ENCODE results near the gene REXO4.

DNA sequence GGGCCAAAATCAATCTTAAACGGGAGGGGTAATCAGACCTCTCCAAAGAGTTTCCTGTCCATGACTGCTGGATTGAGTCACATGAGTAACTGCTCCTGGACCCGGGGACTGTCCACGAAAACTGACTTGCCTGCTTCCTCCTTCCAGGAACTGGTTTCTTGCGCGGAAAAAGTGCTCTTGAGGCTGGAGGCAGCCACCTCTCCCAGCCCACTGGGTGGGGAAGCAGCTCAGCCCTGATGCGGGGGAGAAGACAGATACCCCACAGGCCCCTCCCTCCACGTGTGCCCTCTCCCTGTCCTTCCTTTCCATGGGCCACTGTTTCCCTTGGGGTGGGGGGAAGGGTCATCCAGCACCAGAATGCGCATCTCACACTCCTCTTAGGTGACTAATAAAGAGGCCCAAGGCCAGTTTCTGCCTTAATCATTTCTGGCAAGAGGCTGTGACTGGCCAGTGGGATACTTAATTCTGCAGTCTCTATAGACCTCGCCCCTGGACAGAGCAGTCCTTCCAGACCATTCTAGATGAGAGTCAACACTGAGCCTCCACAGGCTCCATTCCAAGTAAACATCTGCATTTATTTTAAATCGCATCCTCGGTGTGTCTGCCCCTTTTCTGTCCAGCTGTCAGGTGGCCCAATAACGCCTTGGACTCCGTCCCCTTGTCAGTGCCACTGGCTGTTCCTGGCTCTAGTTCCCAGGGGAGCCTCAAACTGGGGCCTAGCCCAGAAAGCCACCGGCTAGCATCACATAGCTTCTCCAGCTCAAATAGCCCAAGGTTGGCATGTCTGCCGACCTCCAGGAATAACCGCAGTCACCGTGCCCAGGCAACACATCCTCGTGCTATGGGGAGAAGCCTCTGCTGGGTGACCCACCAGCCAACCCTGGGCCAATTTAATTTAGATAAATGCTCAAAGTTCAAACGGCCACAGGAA is 12.0 kb downstream of the REXO4 start:
- TF ChIP-seq CTCF (IDR thresholded peaks at IDR 0.05) (no peak), POLR2A (IDR thresholded peaks at IDR 0.05) (no peak)

Data from heart left ventricle (tissue), 13 donors.